Nucleus accumbens (tissue), 56 donors: ENCODE data around the gene SYCP1.
A peak's percentile ranks its signal among the peaks of the same experiment; 100 is the strongest.
"Not testable (repeated sequence)": the region's sequence is repeated elsewhere in the genome, so short reads cannot be mapped to it uniquely, and the experiment has no call there.

ENCODE experiments used
- DNase-seq, 56 donors: peaks; one replicate each; lab custom pipeline; 2025; lab: John Stamatoyannopoulos, UW

Gene SYCP1

DNA sequence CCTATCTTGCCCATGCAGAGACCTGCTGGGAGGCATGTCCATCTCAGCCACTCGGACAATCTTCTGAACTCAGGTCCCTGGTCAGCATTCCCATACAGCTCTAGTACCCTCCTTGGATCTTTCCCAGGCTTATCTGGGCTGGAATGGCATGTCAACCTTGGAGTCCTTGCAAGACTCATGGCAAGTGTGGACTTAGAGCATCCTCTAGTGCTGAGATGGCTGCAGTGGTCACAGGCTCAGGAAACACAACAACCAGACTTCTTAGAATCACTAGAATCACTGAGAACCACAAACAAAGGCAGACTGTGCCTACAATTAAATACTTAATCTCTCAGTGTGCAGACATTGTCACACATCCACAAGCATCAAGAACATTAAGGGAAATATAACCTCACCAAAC is 101.9 kb downstream of the SYCP1 start:
- DNase-seq: no peak

DNA sequence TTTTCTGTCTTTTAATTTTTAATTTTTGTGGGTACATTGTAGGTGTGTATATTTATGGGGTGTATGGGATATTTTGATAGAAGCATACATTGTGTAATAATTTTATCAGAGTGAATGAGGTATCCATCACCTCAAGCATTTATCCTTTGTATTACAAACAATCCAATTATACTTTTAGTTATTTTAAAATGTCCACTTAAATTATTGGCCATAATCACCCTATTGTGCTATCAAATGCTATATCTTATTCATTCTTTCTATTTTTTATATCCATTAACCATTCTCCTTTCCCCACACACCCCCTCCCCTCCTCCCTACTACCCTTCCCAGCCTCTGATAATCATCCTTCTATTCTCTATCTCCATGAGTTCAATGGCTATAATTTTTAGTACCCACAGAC is 104.8 kb downstream of the SYCP1 start:
- DNase-seq: no peak

DNA sequence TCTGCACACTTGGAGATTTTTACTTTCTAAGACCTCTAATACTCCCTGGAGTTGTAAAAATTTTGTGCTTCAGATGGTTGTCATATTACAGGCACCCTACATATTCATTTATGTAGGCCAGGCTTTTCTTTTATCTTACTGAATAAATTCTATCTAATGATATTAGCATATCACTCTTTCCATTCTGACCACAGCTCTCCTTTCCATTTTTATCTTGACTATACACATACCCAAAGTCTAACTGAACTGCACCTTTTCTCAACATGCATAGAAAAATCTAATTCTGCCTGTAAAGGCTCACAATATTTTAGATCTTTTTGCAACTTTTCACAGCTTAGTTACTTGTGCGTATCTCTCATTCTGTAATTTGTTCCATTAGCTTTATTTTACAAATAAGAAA is 122.2 kb downstream of the SYCP1 start:
- no peak for DNase-seq

DNA sequence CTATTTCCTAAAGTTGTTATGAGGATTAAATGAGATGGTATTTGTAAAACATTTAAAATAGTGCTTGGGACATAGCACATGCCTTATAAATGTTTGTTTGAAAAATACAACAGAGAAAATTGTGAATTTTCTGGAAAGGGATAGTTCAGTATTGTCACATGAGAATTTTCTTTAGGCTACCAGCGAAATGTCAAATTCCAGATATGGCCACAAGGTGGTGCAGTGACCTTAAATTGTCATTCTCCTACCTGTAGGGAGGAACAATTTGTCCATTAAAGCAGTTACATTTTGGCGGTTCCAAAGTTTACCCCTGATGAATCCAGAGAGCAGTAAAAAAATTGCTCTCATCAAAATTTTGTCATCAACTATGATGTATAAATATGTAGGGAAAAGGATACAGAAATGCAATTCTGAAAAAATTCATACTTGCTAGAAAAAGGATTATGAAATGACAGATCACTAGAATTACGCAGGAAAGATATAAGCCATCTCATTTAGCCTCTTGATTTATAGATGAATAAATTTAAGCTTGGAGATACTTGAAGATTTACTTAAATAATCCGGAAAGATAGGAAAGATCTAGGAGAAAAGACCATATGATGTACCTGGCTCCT is 124.7 kb downstream of the SYCP1 start:
- DNase-seq: peak in 21 of 56 donors; percentile 0 to 70 (median 12)

DNA sequence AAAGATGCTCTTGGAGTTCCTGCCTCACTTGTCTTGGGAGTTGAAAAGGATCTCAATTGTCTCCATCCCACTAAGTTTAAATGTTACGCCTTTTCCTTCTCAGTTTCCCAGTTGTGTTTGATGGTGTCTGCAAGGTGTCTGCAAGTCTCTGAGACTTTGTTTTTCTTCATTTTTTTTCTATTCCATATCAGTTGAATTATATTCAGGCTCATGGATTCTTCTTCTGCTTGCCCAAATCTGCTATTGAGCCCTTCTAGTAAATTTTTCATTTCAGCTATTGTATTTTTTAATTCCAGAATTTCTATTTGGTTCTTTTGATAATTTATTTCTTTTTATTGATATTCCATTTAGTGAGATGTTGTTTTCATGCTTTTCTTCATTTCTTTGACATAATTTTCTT is 127.6 kb downstream of the SYCP1 start:
- no peak for DNase-seq

DNA sequence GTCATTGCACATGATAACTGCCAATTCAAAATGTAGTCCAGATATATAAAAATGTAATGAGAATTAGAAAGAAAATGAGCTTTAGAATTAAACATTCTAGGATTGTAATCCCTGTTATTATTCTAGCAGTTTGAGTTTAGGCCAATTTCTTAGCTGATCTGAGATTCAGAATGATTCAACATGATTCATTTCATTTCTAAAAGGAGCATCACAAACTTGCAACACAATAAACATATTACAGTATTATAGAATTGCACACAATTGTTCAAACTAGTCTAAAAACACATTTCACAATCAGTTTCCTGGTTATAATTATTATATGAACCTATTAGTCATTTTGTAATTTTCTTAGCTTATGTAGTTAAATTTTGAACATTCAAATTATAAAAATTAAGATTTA is 131.6 kb downstream of the SYCP1 start:
- no peak for DNase-seq

DNA sequence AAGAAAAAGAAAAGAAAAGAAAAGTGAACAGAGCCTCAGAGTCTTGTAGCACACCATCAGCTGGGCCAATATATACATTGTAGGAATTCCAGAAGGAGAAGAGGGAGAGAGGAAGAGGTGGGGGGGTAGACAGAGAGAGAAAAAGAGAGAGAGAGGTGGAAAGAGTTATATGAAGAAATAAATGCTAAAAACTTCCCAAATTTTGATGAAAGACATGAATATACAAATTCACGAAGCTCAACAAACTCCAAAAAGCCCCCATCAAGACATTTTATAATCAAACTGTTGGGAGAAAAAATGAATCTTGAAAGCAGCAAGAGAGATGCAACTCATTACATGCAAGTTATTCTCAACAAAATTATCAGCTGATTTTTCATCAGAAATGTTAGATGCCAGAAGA is 133.4 kb downstream of the SYCP1 start:
- no peak for DNase-seq

DNA sequence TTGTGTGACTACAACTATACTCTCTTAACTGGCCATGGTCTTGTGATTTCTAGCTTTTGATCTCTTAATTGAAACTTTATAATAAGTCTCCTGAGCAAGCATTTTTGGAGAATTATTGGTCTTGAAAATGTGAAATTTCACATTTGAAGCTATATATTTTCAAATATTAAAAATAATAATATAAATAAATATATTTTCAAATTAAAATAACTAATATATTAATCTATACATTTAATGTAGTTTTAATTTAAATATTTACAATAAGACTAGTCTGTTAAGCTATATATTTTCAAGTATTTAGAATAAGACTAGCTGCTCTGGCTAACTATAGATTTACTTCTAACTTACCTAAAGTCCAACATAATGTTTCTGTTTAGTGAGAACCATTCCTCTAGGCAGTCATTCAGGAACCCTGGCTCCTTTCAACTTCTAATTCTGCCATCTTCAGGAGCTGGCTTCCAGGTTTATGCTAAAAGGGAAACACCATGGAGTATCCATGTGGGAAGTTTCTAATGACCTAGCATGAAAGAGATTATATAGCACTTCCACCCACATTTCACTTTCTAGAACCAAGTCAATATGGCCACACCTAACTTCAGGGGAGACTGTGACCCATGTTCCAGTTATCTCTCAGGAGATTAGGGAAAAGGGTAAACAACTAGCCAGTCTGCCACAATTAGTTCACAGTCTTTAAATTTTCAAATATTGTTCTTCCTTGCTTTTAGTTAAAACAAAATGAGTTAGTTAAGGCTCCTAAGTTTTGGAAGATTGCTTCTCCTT is 143.0 kb downstream of the SYCP1 start:
- DNase-seq: no peak

DNA sequence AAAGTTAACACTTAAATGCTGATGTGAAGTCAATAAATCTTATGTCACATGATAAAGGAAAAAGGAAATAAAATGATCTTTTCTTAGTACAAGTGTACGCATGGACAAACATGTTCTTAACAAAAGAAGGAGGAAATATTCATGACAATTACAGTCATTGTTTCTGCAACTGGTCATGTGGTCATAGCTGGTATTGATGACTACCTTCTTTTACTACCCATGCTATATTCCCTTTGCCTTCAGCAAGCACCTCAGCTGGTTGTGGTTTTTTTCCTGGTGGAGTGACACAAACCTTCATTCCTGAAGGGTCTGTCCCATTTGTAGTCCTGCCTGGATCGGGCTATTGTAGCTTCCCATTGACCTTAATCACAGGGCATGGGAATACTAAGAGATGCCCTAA is 151.5 kb downstream of the SYCP1 start:
- DNase-seq: no peak

DNA sequence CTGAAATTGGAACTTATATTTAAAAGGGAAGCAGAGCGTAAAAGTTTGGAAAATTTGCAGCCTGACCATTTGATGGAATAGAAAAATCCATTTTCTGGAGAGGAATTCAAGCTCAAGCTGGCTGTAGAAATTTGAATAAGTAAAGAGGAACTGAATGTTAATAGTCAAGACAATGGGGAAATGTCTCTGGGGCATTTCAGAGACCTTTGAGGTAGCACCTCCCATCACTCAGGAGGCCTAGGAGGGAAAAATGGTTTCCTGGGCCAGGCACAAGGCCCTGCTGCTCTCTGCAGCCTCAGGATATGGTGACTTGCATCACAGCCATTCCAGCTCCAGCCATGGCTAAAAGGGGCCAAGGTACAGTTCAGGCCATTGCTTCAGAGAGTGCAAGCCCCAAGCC is 157.3 kb downstream of the SYCP1 start:
- no peak for DNase-seq

DNA sequence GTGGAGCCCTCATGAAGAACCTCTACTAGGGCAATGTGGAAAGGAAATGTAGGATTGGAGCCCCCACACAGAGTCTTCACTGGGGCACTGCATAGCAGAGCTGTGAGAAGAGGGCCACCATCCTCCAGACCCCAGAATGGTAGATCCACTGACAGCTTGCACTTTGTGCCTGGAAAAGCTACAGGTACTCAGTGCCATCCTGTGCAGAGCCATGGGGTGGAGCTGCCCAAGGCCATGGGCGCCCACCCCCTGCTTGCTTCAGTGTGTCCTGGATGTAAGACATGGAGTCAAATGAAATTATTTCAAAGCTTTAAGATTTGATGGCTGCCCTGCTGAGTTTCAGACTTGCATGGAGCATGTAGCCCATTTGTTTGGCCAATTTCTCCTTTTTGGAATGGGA is 157.8 kb downstream of the SYCP1 start:
- DNase-seq: no peak

DNA sequence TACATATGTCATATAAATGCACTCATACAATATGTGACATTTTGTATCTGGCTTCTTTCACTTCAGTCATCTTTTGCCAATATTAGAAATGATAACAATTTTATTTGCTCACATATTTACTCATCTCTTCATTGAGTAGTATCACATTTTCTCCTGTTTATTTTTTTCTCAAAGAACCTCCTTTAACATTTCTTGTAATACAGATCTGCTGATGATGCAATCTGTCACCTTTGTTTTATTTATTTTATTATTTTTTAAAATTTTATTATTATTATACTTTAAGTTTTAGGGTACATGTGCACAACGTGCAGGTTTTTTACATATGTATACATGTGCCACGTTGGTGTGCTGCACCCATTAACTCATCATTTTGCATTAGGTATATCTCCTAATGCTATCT is 159.1 kb downstream of the SYCP1 start:
- no peak for DNase-seq

DNA sequence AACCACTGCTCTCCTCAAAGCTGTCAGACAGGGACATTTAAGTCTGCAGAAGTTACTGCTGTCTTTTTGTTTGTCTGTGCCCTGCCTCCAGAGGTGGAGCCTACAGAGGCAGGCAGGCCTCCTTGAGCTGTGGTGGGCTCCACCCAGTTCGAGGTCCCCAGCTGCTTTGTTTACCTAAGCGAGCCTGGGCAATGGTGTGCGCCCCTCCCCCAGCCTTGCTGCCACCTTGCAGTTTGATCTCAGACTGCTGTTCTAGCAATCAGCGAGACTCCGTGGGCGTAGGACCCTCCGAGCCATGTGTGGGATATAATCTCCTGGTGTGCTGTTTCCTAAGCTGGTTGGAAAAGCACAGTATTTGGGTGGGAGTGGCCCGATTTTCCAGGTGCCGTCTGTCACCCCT is 164.9 kb downstream of the SYCP1 start:
- not testable (repeated sequence) for DNase-seq

DNA sequence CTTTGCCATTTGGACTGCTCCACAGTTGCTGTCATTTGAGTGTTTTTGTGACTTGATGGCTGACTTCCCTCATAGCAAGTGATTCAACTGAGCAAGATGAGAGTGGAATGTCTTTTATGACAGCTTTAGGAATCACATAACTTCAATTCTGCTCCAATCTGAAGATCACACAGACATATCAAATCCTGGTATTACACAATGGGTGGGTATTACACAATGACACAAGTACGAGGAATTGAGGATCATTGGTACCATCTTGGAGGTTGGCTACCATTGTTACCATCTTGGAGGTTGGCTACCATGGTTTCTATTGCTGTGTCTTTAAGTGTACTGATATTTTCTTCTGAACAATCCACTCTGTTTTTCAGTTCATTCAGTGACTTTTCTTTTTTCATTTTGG is 166.5 kb downstream of the SYCP1 start:
- no peak for DNase-seq

DNA sequence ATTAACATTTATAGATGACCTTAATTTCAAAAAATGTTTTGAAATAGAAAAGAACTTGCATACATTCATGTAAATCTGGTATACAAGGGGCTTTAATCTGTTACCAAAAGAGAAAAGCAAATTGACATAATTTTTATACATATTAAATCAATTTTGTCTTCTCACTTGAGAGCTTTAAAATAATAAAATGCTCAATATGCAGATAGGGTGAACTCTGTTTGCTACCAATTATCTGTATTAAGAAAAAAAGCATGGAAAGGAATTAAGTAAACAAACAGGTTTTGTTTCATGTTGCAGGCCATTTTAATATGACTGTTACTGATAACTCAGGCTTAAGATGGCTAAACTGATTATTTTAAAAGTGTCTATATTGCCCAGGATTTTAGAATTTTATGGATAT is 168.9 kb downstream of the SYCP1 start:
- no peak for DNase-seq

DNA sequence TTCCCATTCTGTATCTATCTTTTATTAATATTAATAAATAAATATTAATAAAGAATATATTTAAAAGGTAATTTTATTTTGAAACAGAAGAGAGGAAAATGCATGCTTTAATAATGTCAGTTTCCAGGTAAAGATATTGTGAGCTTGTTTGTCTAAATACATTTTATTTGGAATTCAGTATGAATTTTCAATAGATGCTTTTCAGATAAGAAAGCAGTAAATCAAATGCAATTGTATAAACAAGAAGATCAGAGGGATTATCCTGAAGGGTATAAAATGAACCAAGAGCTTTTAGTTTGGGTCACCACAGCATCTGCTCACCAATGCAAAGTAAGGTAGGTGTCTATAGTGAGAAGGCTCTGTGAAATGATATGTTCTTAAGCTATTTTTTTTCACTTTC is 174.9 kb downstream of the SYCP1 start, which contains the start of gene TSHB:
Gene TSHB (plus strand): TSS at position 301 of the 400 bp plus-strand sequence. CDS start 3,537 bp downstream, outside the sequence.
- DNase-seq: no peak

DNA sequence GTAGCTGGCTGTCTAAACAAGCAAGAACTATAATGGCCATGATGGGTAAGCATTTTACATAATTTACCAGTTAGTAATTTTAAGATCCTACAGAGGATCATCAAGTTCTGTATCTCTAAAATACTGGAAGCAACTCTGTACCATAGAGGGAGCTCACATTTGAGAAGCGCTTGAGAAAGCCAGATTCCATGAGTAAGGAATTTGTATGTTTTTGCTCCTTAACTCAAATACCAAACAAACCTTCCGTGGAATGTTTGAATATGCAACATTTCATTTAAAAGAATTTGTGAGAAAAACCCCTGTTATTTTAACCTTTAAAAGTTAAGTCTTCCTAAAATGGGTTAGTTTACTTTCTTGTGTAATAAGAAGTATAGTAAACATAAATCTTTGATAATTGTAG is 176.9 kb downstream of the SYCP1 start:
- no peak for DNase-seq

DNA sequence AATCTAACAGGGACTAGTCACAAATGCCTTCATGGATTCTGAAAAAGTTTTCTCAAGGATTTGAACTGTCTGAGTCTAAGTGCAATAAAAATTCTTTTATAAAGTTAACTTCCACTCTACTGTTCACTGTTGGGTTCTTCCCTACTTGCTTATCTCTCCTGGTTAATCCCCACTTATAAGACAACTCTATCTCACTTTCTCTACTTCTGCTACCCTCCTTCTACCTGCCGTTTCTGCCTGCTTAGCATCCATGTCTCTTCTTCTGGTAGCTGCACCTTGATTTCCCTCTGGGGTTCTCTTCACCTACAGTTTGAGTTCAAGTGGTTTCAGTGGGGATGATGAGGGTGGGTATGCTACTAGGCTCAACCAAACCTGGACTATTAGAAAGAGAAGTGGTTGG is 181.0 kb downstream of the SYCP1 start:
- no peak for DNase-seq

DNA sequence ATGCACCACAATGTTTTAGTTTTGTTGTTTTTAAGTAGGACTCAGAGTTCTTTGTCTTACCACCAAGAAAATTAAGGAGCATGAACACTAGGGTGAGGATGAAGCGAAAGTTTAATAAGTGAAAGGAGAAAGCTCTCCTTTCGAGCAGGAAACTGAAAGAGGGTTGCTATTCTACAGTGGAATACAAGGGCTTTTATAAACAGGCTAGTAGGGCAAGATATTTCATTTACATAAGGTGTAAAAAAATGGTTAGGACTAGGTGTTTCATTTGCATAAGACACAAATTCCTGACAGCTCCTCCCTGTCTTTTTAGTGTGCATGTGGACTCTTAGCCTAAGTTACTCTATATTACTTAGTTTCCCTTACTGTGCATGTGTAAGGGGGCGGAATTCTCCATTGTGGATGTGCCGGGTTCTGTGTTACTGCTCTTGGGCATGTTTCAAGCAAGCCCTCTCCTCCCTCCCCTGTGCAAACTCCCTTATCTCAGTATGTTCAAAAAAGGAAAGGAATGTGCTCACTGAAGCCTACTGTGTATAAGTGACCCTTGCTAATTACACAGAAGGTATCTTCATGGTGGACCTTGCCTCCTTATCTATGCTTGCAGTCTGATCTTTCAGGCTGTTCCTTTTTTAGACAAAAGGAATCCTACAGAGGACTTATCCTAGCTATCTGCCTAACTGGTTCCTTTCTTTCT is 182.3 kb downstream of the SYCP1 start:
- DNase-seq: no peak

DNA sequence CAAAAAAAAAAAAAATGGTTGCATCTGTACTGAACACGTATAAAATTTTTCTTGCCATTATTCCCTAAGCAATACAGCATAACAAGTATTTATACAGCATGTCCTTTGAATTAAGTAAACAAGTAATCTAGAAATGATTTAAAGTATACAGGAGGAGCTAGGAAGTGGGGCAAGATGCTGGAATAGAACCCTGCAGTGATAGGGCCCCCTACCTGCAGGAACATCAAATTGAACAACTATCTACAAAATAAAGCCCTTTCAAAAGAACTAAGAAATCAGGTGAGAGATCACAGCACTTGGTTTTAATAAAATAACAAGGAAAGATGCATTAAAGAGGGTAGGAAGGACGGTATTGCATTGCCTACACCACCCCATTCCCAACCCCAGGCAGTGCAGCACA is 185.8 kb downstream of the SYCP1 start:
- DNase-seq: no peak

DNA sequence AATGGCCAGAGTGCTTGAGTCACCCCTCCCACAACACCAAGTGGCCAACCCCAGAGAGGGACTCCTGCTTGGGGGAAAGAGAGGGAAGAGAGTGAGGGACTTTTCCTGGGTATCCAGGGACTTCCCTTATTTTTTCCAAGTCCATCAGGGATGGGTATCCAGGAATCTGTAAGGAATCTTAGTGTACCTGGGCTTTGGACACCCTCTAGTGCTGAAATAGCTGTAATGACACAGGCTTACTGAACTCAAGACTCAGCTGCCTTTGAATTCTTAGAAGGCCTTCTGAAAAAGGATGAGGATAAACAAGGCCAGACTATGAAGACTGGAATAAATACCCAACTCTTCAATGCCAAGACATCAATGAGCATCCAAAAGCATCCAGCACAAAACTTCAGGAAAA is 187.0 kb downstream of the SYCP1 start:
- no peak for DNase-seq
